ENCODE data around the gene CDK5RAP1.

Gene CDK5RAP1

GRCh38 chr20:33333616-33334015, 67.7 kb downstream of the CDK5RAP1 start:
- no peak for DNase-seq (ENCODE audit: low read depth)
- TF ChIP-seq CTCF (IDR thresholded peaks at IDR 0.05; ENCODE audit: low read length, missing control alignments): no peak
- no peak overlapping the region for H3K4me3 ChIP-seq (replicated peaks; ENCODE audit: low read depth, low read length)

- TF ChIP-seq CTCF (IDR thresholded peaks at IDR 0.05; ENCODE audit: low read length, missing control alignments): no peak
- no peak for DNase-seq (ENCODE audit: low read depth)
- H3K4me3 ChIP-seq (replicated peaks; ENCODE audit: low read depth, low read length): no peak overlapping the region
Observed at GRCh38 chr20:33332905-33333456, 68.3 kb downstream of the CDK5RAP1 start.

- DNase-seq (ENCODE audit: low read depth): no peak
- TF ChIP-seq CTCF (IDR thresholded peaks at IDR 0.05; ENCODE audit: low read length, missing control alignments): no peak
- no peak overlapping the region for H3K4me3 ChIP-seq (replicated peaks; ENCODE audit: low read depth, low read length)
Observed at GRCh38 chr20:33328157-33329137, 72.9 kb downstream of the CDK5RAP1 start.

- no peak for TF ChIP-seq CTCF (IDR thresholded peaks at IDR 0.05; ENCODE audit: low read length, missing control alignments)
- H3K4me3 ChIP-seq (replicated peaks; ENCODE audit: low read depth, low read length): no peak overlapping the region
- DNase-seq (ENCODE audit: low read depth): no peak
Observed at GRCh38 chr20:33325350-33325749, 76.0 kb downstream of the CDK5RAP1 start.

- DNase-seq (ENCODE audit: low read depth): no peak
- TF ChIP-seq CTCF (IDR thresholded peaks at IDR 0.05; ENCODE audit: low read length, missing control alignments): no peak
- no peak overlapping the region for H3K4me3 ChIP-seq (replicated peaks; ENCODE audit: low read depth, low read length)
Observed at GRCh38 chr20:33323236-33323635, 78.1 kb downstream of the CDK5RAP1 start.

- TF ChIP-seq CTCF (IDR thresholded peaks at IDR 0.05; ENCODE audit: low read length, missing control alignments): no peak
- H3K4me3 ChIP-seq (replicated peaks; ENCODE audit: low read depth, low read length): no peak overlapping the region
- no peak for DNase-seq (ENCODE audit: low read depth)
Observed at GRCh38 chr20:33322456-33322855, 78.9 kb downstream of the CDK5RAP1 start.
